Esophagus (tissue), 2 donors: ENCODE data around the gene ABCA3. TPM values are rescaled to one million over a fixed set of nuclear protein-coding genes. Genes with fewer than 3 reads are reported as not detected.

ENCODE experiments used
- H3K27ac ChIP-seq, 2 donors: one replicate each; pipeline ENCODE4 v1.5.1; 2013; ENCODE audit warnings: low read depth in 2 of 2, mild to moderate bottlenecking in 2 of 2, inconsistent platforms in 1 of 2, low read length in 1 of 2, moderate library complexity in 1 of 2
- H3K27me3 ChIP-seq, 2 donors: one replicate each; pipeline ENCODE4 v1.6.1; 2013; ENCODE audit warnings: low read length in 2 of 2, control low read depth in 1 of 2, mild to moderate bottlenecking in 1 of 2; ENCODE audit not compliant: insufficient read depth in 2 of 2, control insufficient read depth in 1 of 2
- H3K36me3 ChIP-seq, 2 donors: one replicate each; pipeline ENCODE4 v1.6.1; 2013; ENCODE audit warnings: low read length in 1 of 2; ENCODE audit not compliant: control insufficient read depth in 2 of 2, insufficient read depth in 2 of 2
- H3K4me1 ChIP-seq, 2 donors: one replicate each; pipeline ENCODE4 v1.6.1; 2013; ENCODE audit warnings: low read length in 1 of 2; ENCODE audit not compliant: control insufficient read depth in 2 of 2, insufficient read depth in 2 of 2
- H3K4me3 ChIP-seq, 2 donors: one replicate each; pipeline ENCODE4 v1.5.1; 2013; ENCODE audit warnings: low read length in 2 of 2, mild to moderate bottlenecking in 2 of 2, low read depth in 1 of 2, moderate library complexity in 1 of 2
- H3K9me3 ChIP-seq, 2 donors: one replicate each; pipeline ENCODE4 v1.6.1; 2013; ENCODE audit warnings: mild to moderate bottlenecking in 2 of 2, low read depth in 1 of 2, low read length in 1 of 2, moderate library complexity in 1 of 2; ENCODE audit not compliant: control insufficient read depth in 2 of 2, insufficient read depth in 1 of 2
- WGBS, 2 donors: extraction: QIAGEN DNeasy Blood & Tissue Kit; methylation state at CpG; one replicate each; pipeline ENCODE4 v1.1.7; 2013; 5-methylcytosine and 5-hydroxymethylcytosine counted together
- polyA plus RNA-seq, 2 donors: library from polyadenylated mRNA; stranded (reverse); fragments of 200-250 nt; gene quantifications; one replicate each; pipeline ENCODE4 v1.2.3, GENCODE V29; 2013
- donor health status: healthy with polysubstance abuse.
- donor health status: Bipolar disorder and iron deficiency.

ABCA3 gene
- polyA plus RNA-seq, 2 donors = 1.4 to 1.7 TPM

DNA sequence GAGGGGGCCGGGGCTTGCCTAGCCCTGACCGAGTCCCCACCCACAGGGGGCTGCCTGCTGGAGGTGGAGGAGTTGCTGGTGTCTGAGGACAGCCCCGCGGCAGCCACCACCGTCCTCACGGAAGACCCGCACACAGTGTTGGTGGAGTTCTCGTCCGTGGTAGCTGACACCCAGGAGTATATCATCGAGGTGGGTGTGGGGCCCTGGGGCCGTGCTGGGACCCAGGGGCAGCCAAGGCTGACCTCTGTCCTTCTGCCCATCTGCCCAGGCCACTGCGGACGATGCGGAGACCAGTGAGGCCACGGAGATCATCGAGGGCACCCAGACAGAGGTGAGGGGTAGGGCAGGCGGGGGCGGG is 105.7 kb downstream of the ABCA3 start:
- H3K9me3 ChIP-seq = no peaks in the 10 kb centered on the region
- H3K36me3 ChIP-seq = peaks cover 15 to 59% of the 10 kb centered on the region in 2 donors
- H3K27ac ChIP-seq = no peak overlapping the region
- H3K27me3 ChIP-seq = peaks cover 0 to 10% of the 10 kb centered on the region in 2 donors
- 91 to 93% methylated on average over 15 to 18 of the region's 18 CpGs for WGBS, 2 donors
- H3K4me3 ChIP-seq = no peak overlapping the region
- H3K4me1 ChIP-seq = peaks cover 6 to 32% of the 10 kb centered on the region in 2 donors

DNA sequence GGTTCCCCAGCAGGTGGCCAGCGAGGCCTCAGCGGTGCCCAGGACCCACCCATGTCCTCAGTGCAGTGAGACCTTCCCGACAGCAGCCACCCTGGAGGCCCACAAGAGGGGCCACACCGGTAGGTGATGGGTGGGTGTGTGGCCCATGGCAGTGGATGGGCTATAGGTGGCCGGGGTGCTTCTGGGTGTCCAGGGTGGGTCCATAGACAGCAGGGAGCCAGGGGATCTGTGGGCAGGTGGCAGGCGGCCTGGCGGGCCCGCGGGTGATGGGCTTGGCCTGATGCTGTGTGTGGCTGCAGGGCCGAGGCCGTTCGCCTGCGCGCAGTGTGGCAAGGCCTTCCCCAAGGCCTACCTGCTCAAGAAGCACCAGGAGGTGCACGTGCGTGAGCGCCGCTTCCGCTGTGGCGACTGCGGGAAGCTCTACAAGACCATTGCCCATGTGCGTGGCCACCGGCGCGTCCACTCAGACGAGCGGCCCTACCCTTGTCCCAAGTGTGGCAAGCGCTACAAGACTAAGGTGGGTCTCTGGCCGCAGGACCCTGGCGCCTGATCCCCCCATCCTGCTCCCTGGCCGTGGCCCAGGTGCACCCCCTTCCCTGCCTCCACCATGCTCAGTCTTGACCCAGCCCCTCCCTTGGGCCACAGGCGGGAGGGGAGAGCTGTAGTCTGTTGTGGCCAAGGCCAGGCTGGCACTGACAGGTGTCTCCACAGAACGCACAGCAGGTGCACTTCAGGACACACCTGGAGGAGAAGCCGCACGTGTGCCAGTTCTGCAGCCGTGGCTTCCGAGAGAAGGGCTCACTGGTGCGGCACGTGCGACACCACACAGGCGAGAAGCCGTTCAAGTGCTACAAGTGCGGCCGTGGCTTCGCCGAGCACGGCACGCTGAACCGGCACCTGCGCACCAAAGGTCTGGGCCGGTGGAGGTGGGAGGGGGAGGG is 106.4 kb downstream of the ABCA3 start:
- H3K27ac ChIP-seq = no peak overlapping the region
- H3K36me3 ChIP-seq = peaks cover 19 to 65% of the 10 kb centered on the region in 2 donors
- H3K4me1 ChIP-seq = peaks cover 6 to 32% of the 10 kb centered on the region in 2 donors
- H3K27me3 ChIP-seq = peaks cover 0 to 10% of the 10 kb centered on the region in 2 donors
- no peaks in the 10 kb centered on the region for H3K9me3 ChIP-seq
- no peak overlapping the region for H3K4me3 ChIP-seq
- WGBS, 2 donors = 91 to 93% methylated on average over 51 of the region's 51 CpGs

- Histone ChIP-seq H3K4me1 (peaks cover 6 to 32% of the 10 kb centered on the region in 2 donors), H3K9me3 (no peaks in the 10 kb centered on the region), H3K27ac (no peak overlapping the region), H3K27me3 (peaks cover 0 to 10% of the 10 kb centered on the region in 2 donors), H3K36me3 (peaks cover 26 to 73% of the 10 kb centered on the region in 2 donors), H3K4me3 (no peak overlapping the region)
- WGBS, 2 donors = 94 to 95% methylated on average over 27 to 28 of the region's 28 CpGs
Measured at GRCh38 chr16:2233046-2233775, 107.3 kb downstream of the ABCA3 start.

- peaks cover 0 to 9% of the 10 kb centered on the region in 2 donors for H3K27me3 ChIP-seq
- no peak overlapping the region for H3K27ac ChIP-seq
- H3K4me3 ChIP-seq = no peak overlapping the region
- H3K36me3 ChIP-seq = peaks cover 26 to 75% of the 10 kb centered on the region in 2 donors
- peaks cover 6 to 31% of the 10 kb centered on the region in 2 donors for H3K4me1 ChIP-seq
- H3K9me3 ChIP-seq = no peaks in the 10 kb centered on the region
- 91% methylated on average over 41 of the region's 41 CpGs for WGBS, 2 donors
Measured at GRCh38 chr16:2232094-2232990, 108.2 kb downstream of the ABCA3 start.

DNA sequence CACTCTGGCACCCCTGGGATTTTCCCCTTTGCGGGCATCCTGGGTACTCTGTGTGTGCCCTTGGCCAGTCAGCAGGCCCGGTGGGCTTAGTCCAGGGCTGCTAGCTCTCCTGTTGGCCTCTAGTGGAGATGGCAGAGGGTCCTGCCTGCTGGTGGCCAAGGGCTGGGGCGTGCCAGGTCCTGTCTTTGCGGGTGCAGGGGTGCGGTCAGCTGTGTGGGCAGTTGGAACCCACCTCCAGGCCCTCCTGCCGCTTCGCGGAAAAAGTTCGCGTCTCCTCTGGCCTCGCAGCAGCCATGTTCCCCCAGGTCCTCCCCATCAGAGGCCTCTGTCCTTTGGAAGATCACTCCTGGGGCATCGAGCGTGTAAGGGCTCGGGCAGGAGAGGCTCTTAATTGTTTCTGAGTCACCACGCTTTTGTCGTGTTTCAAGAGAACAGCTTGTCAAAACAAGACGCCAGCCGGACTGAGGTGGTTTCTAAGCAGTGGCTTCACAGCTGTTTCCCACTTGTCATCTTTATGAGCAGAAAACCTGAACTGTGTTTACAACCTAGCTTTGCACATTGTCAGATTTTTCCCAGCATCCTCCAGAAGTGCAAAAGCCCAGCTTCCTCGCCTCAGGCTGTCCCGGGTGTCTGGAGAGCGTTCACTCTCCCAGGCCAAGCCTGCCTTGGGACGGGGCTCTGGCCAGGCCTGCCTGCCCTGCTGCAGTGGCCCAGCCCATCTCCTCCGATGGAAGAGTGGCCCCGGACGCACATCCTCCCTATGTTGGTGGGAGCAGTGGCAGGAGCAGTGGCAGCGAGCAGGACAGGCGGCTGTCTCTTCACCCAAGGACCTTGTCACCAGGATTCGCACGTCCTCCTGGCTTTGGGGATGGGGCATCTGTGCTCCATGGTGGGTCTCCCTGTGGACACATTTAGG is 109.3 kb downstream of the ABCA3 start:
- no peaks in the 10 kb centered on the region for H3K27me3 ChIP-seq
- H3K36me3 ChIP-seq = peaks cover 26 to 78% of the 10 kb centered on the region in 2 donors
- H3K27ac ChIP-seq = no peak overlapping the region
- H3K4me3 ChIP-seq = no peak overlapping the region
- peaks cover 0 to 24% of the 10 kb centered on the region in 2 donors for H3K4me1 ChIP-seq
- no peaks in the 10 kb centered on the region for H3K9me3 ChIP-seq
- 66 to 77% methylated on average over 29 of the region's 29 CpGs for WGBS, 2 donors

DNA sequence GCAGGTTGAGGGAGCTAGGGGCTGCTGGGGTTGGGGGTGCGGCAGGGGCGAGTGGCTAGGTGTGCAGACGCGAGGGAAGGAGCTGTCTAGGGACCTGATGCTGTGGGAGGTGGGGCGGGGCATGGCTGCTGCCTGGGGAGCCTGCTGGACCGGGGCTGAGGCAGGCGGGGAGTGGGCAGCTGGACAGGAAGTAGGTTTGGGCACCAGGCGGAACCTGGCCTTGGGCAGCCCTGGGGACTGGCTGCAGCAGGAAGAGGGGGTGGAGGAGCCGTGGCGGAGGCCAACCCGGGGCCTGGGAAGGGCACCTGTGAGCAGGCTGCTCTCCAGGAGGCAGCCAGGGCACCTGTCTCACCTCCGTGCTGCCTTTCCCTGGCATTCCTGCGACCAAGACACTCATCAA is 110.2 kb downstream of the ABCA3 start:
- WGBS, 2 donors = 82 to 85% methylated on average over 13 of the region's 13 CpGs
- H3K4me1 ChIP-seq = peaks cover 0 to 19% of the 10 kb centered on the region in 2 donors
- H3K27ac ChIP-seq = no peak overlapping the region
- H3K27me3 ChIP-seq = no peaks in the 10 kb centered on the region
- no peak overlapping the region for H3K4me3 ChIP-seq
- H3K9me3 ChIP-seq = no peaks in the 10 kb centered on the region
- peaks cover 26 to 71% of the 10 kb centered on the region in 2 donors for H3K36me3 ChIP-seq

GRCh38 chr16:2229632-2230250 is 110.8 kb downstream of the ABCA3 start:
- Histone ChIP-seq H3K9me3 (no peaks in the 10 kb centered on the region), H3K4me1 (peaks cover 0 to 19% of the 10 kb centered on the region in 2 donors), H3K27me3 (no peaks in the 10 kb centered on the region), H3K27ac (no peak overlapping the region), H3K4me3 (no peak overlapping the region), H3K36me3 (peaks cover 26 to 65% of the 10 kb centered on the region in 2 donors)
- WGBS, 2 donors = 91 to 93% methylated on average over 23 of the region's 23 CpGs

DNA sequence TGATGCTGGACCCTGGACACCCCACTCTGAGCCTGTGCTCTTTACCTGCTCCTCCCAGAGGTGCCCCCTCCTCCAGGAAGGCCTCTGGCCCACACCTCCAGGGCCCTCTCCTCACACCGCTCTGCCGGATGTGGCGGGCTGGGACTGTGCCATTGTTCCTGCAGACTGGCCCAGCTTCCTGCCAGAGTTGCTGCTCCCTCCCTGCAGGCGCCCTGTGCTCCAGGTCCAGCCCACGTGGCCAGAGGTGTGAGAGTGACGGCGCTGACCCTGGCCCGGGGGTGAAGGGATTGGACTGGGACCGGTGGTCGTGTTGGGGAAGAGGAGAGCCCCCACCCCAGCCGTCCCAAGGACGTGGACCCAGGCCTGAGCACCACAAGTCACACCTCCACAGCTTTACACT is 111.4 kb downstream of the ABCA3 start:
- Histone ChIP-seq H3K9me3 (no peaks in the 10 kb centered on the region), H3K27ac (no peak overlapping the region), H3K27me3 (no peaks in the 10 kb centered on the region), H3K4me1 (peaks cover 0 to 19% of the 10 kb centered on the region in 2 donors), H3K36me3 (peaks cover 26 to 60% of the 10 kb centered on the region in 2 donors), H3K4me3 (no peak overlapping the region)
- 90 to 93% methylated on average over 12 of the region's 12 CpGs for WGBS, 2 donors
